ENCODE measurements around the gene SMTN. TPM values are rescaled to one million over a fixed set of nuclear protein-coding genes. Genes with fewer than 3 reads are reported as not detected.
A peak's percentile ranks its signal among the peaks of the same experiment; 100 is the strongest.

Gene SMTN
- total RNA-seq, 1 experiment from 2014 or later, result 23.5 TPM

GRCh38 chr22:31148953-31149627 lies 68.0 kb downstream of the SMTN start:
- H3K27me3 ChIP-seq (ENCODE audit: low read length), result no peaks in the 10 kb centered on the region
- H3K4me2 ChIP-seq (ENCODE audit: low read depth, low read length, poor library complexity, severe bottlenecking), result no peak overlapping the region
- no peak overlapping the region for H3K27ac ChIP-seq (ENCODE audit: low read length)
- DNase-seq, result peak; percentile 83
- H3K36me3 ChIP-seq (ENCODE audit: insufficient read depth, low read length), result no peaks in the 10 kb centered on the region
- no peaks in the 10 kb centered on the region for H3K9me2 ChIP-seq (replicated peaks; ENCODE audit: insufficient read depth, low read length)
- no peaks in the 10 kb centered on the region for H3K9me3 ChIP-seq (ENCODE audit: low read length)
- H3K4me3 ChIP-seq (ENCODE audit: low read length), result no peak overlapping the region
- H2AFZ ChIP-seq (ENCODE audit: low read length), result peak overlapping the region; percentile 43; the same call in 1 of the 2 replicates
- no peaks in the 10 kb centered on the region for H3K4me1 ChIP-seq (ENCODE audit: low read length)
- no peak overlapping the region for H3K9ac ChIP-seq (ENCODE audit: low read length)
- H3K79me2 ChIP-seq (ENCODE audit: low read length), result no peaks in the 10 kb centered on the region
- no peaks in the 10 kb centered on the region for H4K20me1 ChIP-seq (ENCODE audit: insufficient read depth, low read depth, low read length)

GRCh38 chr22:31150615-31151014 lies 69.5 kb downstream of the SMTN start:
- Histone ChIP-seq H3K4me2 (ENCODE audit: low read depth, low read length, poor library complexity, severe bottlenecking) (no peak overlapping the region), H3K9me2 (replicated peaks; ENCODE audit: insufficient read depth, low read length) (no peaks in the 10 kb centered on the region), H3K36me3 (ENCODE audit: insufficient read depth, low read length) (no peaks in the 10 kb centered on the region), H4K20me1 (ENCODE audit: insufficient read depth, low read depth, low read length) (no peaks in the 10 kb centered on the region), H3K9ac (ENCODE audit: low read length) (no peak overlapping the region), H2AFZ (ENCODE audit: low read length) (no peak overlapping the region), H3K4me3 (ENCODE audit: low read length) (no peak overlapping the region), H3K9me3 (ENCODE audit: low read length) (no peaks in the 10 kb centered on the region), H3K4me1 (ENCODE audit: low read length) (no peaks in the 10 kb centered on the region), H3K27me3 (ENCODE audit: low read length) (no peaks in the 10 kb centered on the region), H3K79me2 (ENCODE audit: low read length) (no peaks in the 10 kb centered on the region), H3K27ac (ENCODE audit: low read length) (no peak overlapping the region)
- DNase-seq, result no peak

- Histone ChIP-seq H3K9me3 (ENCODE audit: low read length) (no peaks in the 10 kb centered on the region), H2AFZ (ENCODE audit: low read length) (no peak overlapping the region), H3K4me2 (ENCODE audit: low read depth, low read length, poor library complexity, severe bottlenecking) (no peak overlapping the region), H3K79me2 (ENCODE audit: low read length) (no peaks in the 10 kb centered on the region), H3K9ac (ENCODE audit: low read length) (no peak overlapping the region), H4K20me1 (ENCODE audit: insufficient read depth, low read depth, low read length) (no peaks in the 10 kb centered on the region), H3K9me2 (replicated peaks; ENCODE audit: insufficient read depth, low read length) (no peaks in the 10 kb centered on the region), H3K27me3 (ENCODE audit: low read length) (no peaks in the 10 kb centered on the region), H3K4me1 (ENCODE audit: low read length) (no peaks in the 10 kb centered on the region), H3K4me3 (ENCODE audit: low read length) (no peak overlapping the region), H3K36me3 (ENCODE audit: insufficient read depth, low read length) (no peaks in the 10 kb centered on the region), H3K27ac (ENCODE audit: low read length) (no peak overlapping the region)
- no peak for DNase-seq
Measured at GRCh38 chr22:31151872-31152271, 70.8 kb downstream of the SMTN start.

GRCh38 chr22:31153357-31153756 lies 72.2 kb downstream of the SMTN start:
- DNase-seq, result no peak
- H3K9ac ChIP-seq (ENCODE audit: low read length), result no peak overlapping the region
- no peak overlapping the region for H2AFZ ChIP-seq (ENCODE audit: low read length)
- no peaks in the 10 kb centered on the region for H3K27me3 ChIP-seq (ENCODE audit: low read length)
- no peak overlapping the region for H3K4me3 ChIP-seq (ENCODE audit: low read length)
- no peaks in the 10 kb centered on the region for H3K9me2 ChIP-seq (replicated peaks; ENCODE audit: insufficient read depth, low read length)
- no peaks in the 10 kb centered on the region for H3K9me3 ChIP-seq (ENCODE audit: low read length)
- H3K79me2 ChIP-seq (ENCODE audit: low read length), result no peaks in the 10 kb centered on the region
- no peaks in the 10 kb centered on the region for H3K36me3 ChIP-seq (ENCODE audit: insufficient read depth, low read length)
- H3K4me2 ChIP-seq (ENCODE audit: low read depth, low read length, poor library complexity, severe bottlenecking), result no peak overlapping the region
- H3K27ac ChIP-seq (ENCODE audit: low read length), result no peak overlapping the region
- no peaks in the 10 kb centered on the region for H3K4me1 ChIP-seq (ENCODE audit: low read length)
- no peaks in the 10 kb centered on the region for H4K20me1 ChIP-seq (ENCODE audit: insufficient read depth, low read depth, low read length)

Other genes with a start within 250 kb of the SMTN start
- 29.0 and 30.4 TPM in 2 replicates for gene MORC2, start 112.5 kb upstream of the SMTN start, total RNA-seq (2014; rRNA removed; shearing (Covaris generic); ENCODE audit: low replicate concordance)
- gene TUG1, start 112.1 kb upstream of the SMTN start, total RNA-seq (2014; rRNA removed; shearing (Covaris generic); ENCODE audit: low replicate concordance), result 37.4 and 97.4 TPM in 2 replicates
- 11.1 and 18.5 TPM in 2 replicates for gene SELENOM, start 26.2 kb downstream of the SMTN start, total RNA-seq (2014; rRNA removed; shearing (Covaris generic); ENCODE audit: low replicate concordance)
- gene INPP5J, start 41.6 kb downstream of the SMTN start, total RNA-seq (2014; rRNA removed; shearing (Covaris generic); ENCODE audit: low replicate concordance), result 14.4 and 18.3 TPM in 2 replicates
- gene PLA2G3, start 59.2 kb downstream of the SMTN start, total RNA-seq (2014; rRNA removed; shearing (Covaris generic); ENCODE audit: low replicate concordance), result not detected in 2 replicates
- 41.1 and 44.8 TPM in 2 replicates for gene RNF185, start 78.9 kb downstream of the SMTN start, total RNA-seq (2014; rRNA removed; shearing (Covaris generic); ENCODE audit: low replicate concordance)
- 35.0 and 35.3 TPM in 2 replicates for gene LIMK2, start 131.0 kb downstream of the SMTN start, total RNA-seq (2014; rRNA removed; shearing (Covaris generic); ENCODE audit: low replicate concordance)
- gene PIK3IP1, start 211.2 kb downstream of the SMTN start, total RNA-seq (2014; rRNA removed; shearing (Covaris generic); ENCODE audit: low replicate concordance), result 17.9 and 25.3 TPM in 2 replicates